Kidney tubule cell (primary cell): ENCODE measurements around the gene JADE2.
"Not testable (repeated sequence)": the region's sequence is repeated elsewhere in the genome, so short reads cannot be mapped to it uniquely, and the experiment has no call there.

Experiments used
- DNase-seq: peaks from one replicate; pipeline ENCODE4 v3.0.0-alpha.2; 2018; ENCODE audit warnings: low spot score

The JADE2 gene

GRCh38 chr5:134552301-134552700 is 26.8 kb downstream of the JADE2 start:
- peak; percentile 79 for DNase-seq

GRCh38 chr5:134552716-134553115 is 27.2 kb downstream of the JADE2 start:
- DNase-seq = peak; percentile 26

GRCh38 chr5:134553821-134554267 is 28.4 kb downstream of the JADE2 start:
- no peak for DNase-seq

GRCh38 chr5:134554319-134555222 is 29.1 kb downstream of the JADE2 start:
- DNase-seq = peak; percentile 86

GRCh38 chr5:134555223-134555889 is 29.9 kb downstream of the JADE2 start:
- no peak for DNase-seq

- DNase-seq = peak; percentile 89
Observed at GRCh38 chr5:134555890-134556311, 30.4 kb downstream of the JADE2 start.

GRCh38 chr5:134556588-134556987 is 31.1 kb downstream of the JADE2 start:
- not testable (repeated sequence) for DNase-seq

- no peak for DNase-seq
Observed at GRCh38 chr5:134556994-134557393, 31.5 kb downstream of the JADE2 start.

GRCh38 chr5:134559672-134560071 is 34.2 kb downstream of the JADE2 start:
- no peak for DNase-seq

GRCh38 chr5:134560698-134561097 is 35.2 kb downstream of the JADE2 start:
- DNase-seq = no peak

- peak; percentile 91 for DNase-seq
Observed at GRCh38 chr5:134561871-134562296, 36.4 kb downstream of the JADE2 start.

- no peak for DNase-seq
Observed at GRCh38 chr5:134563221-134563620, 37.8 kb downstream of the JADE2 start.

GRCh38 chr5:134563962-134564361 is 38.5 kb downstream of the JADE2 start:
- DNase-seq = no peak

- no peak for DNase-seq
Observed at GRCh38 chr5:134564396-134564795, 38.9 kb downstream of the JADE2 start.

- DNase-seq = no peak
Observed at GRCh38 chr5:134565791-134566740, 40.6 kb downstream of the JADE2 start.

GRCh38 chr5:134566741-134567221 is 41.3 kb downstream of the JADE2 start:
- no peak for DNase-seq

- DNase-seq = peak; percentile 84
Observed at GRCh38 chr5:134567641-134568336, 42.3 kb downstream of the JADE2 start.

- DNase-seq = no peak
Observed at GRCh38 chr5:134568337-134568700, 42.8 kb downstream of the JADE2 start.

GRCh38 chr5:134568761-134569695 is 43.6 kb downstream of the JADE2 start:
- DNase-seq = peak; percentile 87

- no peak for DNase-seq
Observed at GRCh38 chr5:134569758-134570364, 44.4 kb downstream of the JADE2 start.
